ENCODE measurements around the gene COQ9. TPM values are rescaled to one million over a fixed set of nuclear protein-coding genes. Genes with fewer than 3 reads are reported as not detected.
A peak's percentile ranks its signal among the peaks of the same experiment; 100 is the strongest.

Gene COQ9
- total RNA-seq, 1 donor from 2014 or later = 32.9 TPM

- H3K27ac ChIP-seq (ENCODE audit: low read depth, low read length) = no peak overlapping the region
- no peak overlapping the region for H3K4me3 ChIP-seq (ENCODE audit: low read length in 3 of 3)
- no peaks in the 10 kb centered on the region for H3K9me3 ChIP-seq (ENCODE audit: control insufficient read depth in 3 of 3, low read length in 3 of 3)
- H3K27me3 ChIP-seq (ENCODE audit: control insufficient read depth in 3 of 3, insufficient read depth in 3 of 3, low read length in 3 of 3) = peaks cover 0 to 6% (median 6%) of the 10 kb centered on the region in 3 donors
- H3K9ac ChIP-seq (ENCODE audit: low read depth in 1 of 3, low read length in 3 of 3) = no peak overlapping the region
- H3K4me1 ChIP-seq (ENCODE audit: control insufficient read depth in 3 of 3, insufficient read depth in 3 of 3, low read length in 3 of 3) = peaks cover 15 to 30% (median 29%) of the 10 kb centered on the region in 3 donors
- no peaks in the 10 kb centered on the region for H3K36me3 ChIP-seq (ENCODE audit: control insufficient read depth in 3 of 3, insufficient read depth in 3 of 3, low read length in 3 of 3)
Measured at GRCh38 chr16:57482845-57483545, 35.7 kb downstream of the COQ9 start.

- Histone ChIP-seq H3K4me3 (ENCODE audit: low read length in 3 of 3) (no peak overlapping the region), H3K4me1 (ENCODE audit: control insufficient read depth in 3 of 3, insufficient read depth in 3 of 3, low read length in 3 of 3) (peaks cover 15 to 28% (median 26%) of the 10 kb centered on the region in 3 donors), H3K9ac (ENCODE audit: low read depth in 1 of 3, low read length in 3 of 3) (no peak overlapping the region), H3K27ac (ENCODE audit: low read depth, low read length) (no peak overlapping the region), H3K36me3 (ENCODE audit: control insufficient read depth in 3 of 3, insufficient read depth in 3 of 3, low read length in 3 of 3) (no peaks in the 10 kb centered on the region), H3K27me3 (ENCODE audit: control insufficient read depth in 3 of 3, insufficient read depth in 3 of 3, low read length in 3 of 3) (peaks cover 0 to 6% (median 6%) of the 10 kb centered on the region in 3 donors), H3K9me3 (ENCODE audit: control insufficient read depth in 3 of 3, low read length in 3 of 3) (no peaks in the 10 kb centered on the region)
Measured at GRCh38 chr16:57483725-57484514, 36.6 kb downstream of the COQ9 start.

- Histone ChIP-seq H3K9ac (ENCODE audit: low read depth in 1 of 3, low read length in 3 of 3) (no peak overlapping the region), H3K4me1 (ENCODE audit: control insufficient read depth in 3 of 3, insufficient read depth in 3 of 3, low read length in 3 of 3) (peaks cover 12 to 24% (median 23%) of the 10 kb centered on the region in 3 donors), H3K27ac (ENCODE audit: low read depth, low read length) (no peak overlapping the region), H3K9me3 (ENCODE audit: control insufficient read depth in 3 of 3, low read length in 3 of 3) (no peaks in the 10 kb centered on the region), H3K36me3 (ENCODE audit: control insufficient read depth in 3 of 3, insufficient read depth in 3 of 3, low read length in 3 of 3) (no peaks in the 10 kb centered on the region), H3K4me3 (ENCODE audit: low read length in 3 of 3) (no peak overlapping the region), H3K27me3 (ENCODE audit: control insufficient read depth in 3 of 3, insufficient read depth in 3 of 3, low read length in 3 of 3) (peaks cover 0 to 6% (median 3%) of the 10 kb centered on the region in 3 donors)
Measured at GRCh38 chr16:57484515-57485005, 37.3 kb downstream of the COQ9 start.

GRCh38 chr16:57485091-57485915, 38.0 kb downstream of the COQ9 start:
- Histone ChIP-seq H3K4me3 (ENCODE audit: low read length in 3 of 3) (peak overlapping the region; percentile 74 to 75 (median 74)), H3K9me3 (ENCODE audit: control insufficient read depth in 3 of 3, low read length in 3 of 3) (no peaks in the 10 kb centered on the region), H3K36me3 (ENCODE audit: control insufficient read depth in 3 of 3, insufficient read depth in 3 of 3, low read length in 3 of 3) (no peaks in the 10 kb centered on the region), H3K27me3 (ENCODE audit: control insufficient read depth in 3 of 3, insufficient read depth in 3 of 3, low read length in 3 of 3) (peaks cover 0 to 6% (median 2%) of the 10 kb centered on the region in 3 donors), H3K9ac (ENCODE audit: low read depth in 1 of 3, low read length in 3 of 3) (peak overlapping the region; percentile 33 to 79 (median 70)), H3K4me1 (ENCODE audit: control insufficient read depth in 3 of 3, insufficient read depth in 3 of 3, low read length in 3 of 3) (peaks cover 10 to 20% (median 19%) of the 10 kb centered on the region in 3 donors), H3K27ac (ENCODE audit: low read depth, low read length) (peak overlapping the region; percentile 40)

GRCh38 chr16:57485916-57486857, 38.9 kb downstream of the COQ9 start, which contains the start of gene DOK4:
TSS of gene DOK4 (minus strand) at chr16:57486493. CDS start at chr16:57479507, 6,986 bp downstream.
- Histone ChIP-seq H3K4me1 (ENCODE audit: control insufficient read depth in 3 of 3, insufficient read depth in 3 of 3, low read length in 3 of 3) (peaks cover 6 to 19% (median 17%) of the 10 kb centered on the region in 3 donors), H3K4me3 (ENCODE audit: low read length in 3 of 3) (peak within 1 kb of the TSS; percentile 74 to 75 (median 74)), H3K9me3 (ENCODE audit: control insufficient read depth in 3 of 3, low read length in 3 of 3) (no peaks in the 10 kb centered on the region), H3K27ac (ENCODE audit: low read depth, low read length) (peak within 1 kb of the TSS; percentile 40), H3K27me3 (ENCODE audit: control insufficient read depth in 3 of 3, insufficient read depth in 3 of 3, low read length in 3 of 3) (no peaks in the 10 kb centered on the region), H3K9ac (ENCODE audit: low read depth in 1 of 3, low read length in 3 of 3) (peak within 1 kb of the TSS; percentile 33 to 79 (median 70)), H3K36me3 (ENCODE audit: control insufficient read depth in 3 of 3, insufficient read depth in 3 of 3, low read length in 3 of 3) (no peaks in the 10 kb centered on the region)

- Histone ChIP-seq H3K27ac (ENCODE audit: low read depth, low read length) (no peak overlapping the region), H3K9ac (ENCODE audit: low read depth in 1 of 3, low read length in 3 of 3) (no peak overlapping the region), H3K36me3 (ENCODE audit: control insufficient read depth in 3 of 3, insufficient read depth in 3 of 3, low read length in 3 of 3) (no peaks in the 10 kb centered on the region)
Measured at GRCh38 chr16:57486858-57487834, 39.9 kb downstream of the COQ9 start.

GRCh38 chr16:57489229-57489628, 42.0 kb downstream of the COQ9 start:
- H3K27me3 ChIP-seq (ENCODE audit: control insufficient read depth in 3 of 3, insufficient read depth in 3 of 3, low read length in 3 of 3) = no peaks in the 10 kb centered on the region
- H3K4me3 ChIP-seq (ENCODE audit: low read length in 3 of 3) = no peak overlapping the region
- no peaks in the 10 kb centered on the region for H3K9me3 ChIP-seq (ENCODE audit: control insufficient read depth in 3 of 3, low read length in 3 of 3)
- H3K4me1 ChIP-seq (ENCODE audit: control insufficient read depth in 3 of 3, insufficient read depth in 3 of 3, low read length in 3 of 3) = peaks cover 6 to 19% (median 17%) of the 10 kb centered on the region in 3 donors
- H3K36me3 ChIP-seq (ENCODE audit: control insufficient read depth in 3 of 3, insufficient read depth in 3 of 3, low read length in 3 of 3) = no peaks in the 10 kb centered on the region
- no peak overlapping the region for H3K27ac ChIP-seq (ENCODE audit: low read depth, low read length)
- H3K9ac ChIP-seq (ENCODE audit: low read depth in 1 of 3, low read length in 3 of 3) = no peak overlapping the region

More at GRCh38 chr16:57486858-57487834, 39.9 kb downstream of the COQ9 start:
- no peaks in the 10 kb centered on the region for H3K9me3 ChIP-seq (ENCODE audit: control insufficient read depth in 3 of 3, low read length in 3 of 3)
- peaks cover 6 to 19% (median 17%) of the 10 kb centered on the region in 3 donors for H3K4me1 ChIP-seq (ENCODE audit: control insufficient read depth in 3 of 3, insufficient read depth in 3 of 3, low read length in 3 of 3)
- no peaks in the 10 kb centered on the region for H3K27me3 ChIP-seq (ENCODE audit: control insufficient read depth in 3 of 3, insufficient read depth in 3 of 3, low read length in 3 of 3)
- peak overlapping the region; percentile 54 to 66 (median 58) for H3K4me3 ChIP-seq (ENCODE audit: low read length in 3 of 3)

GRCh38 chr16:57493767-57494166, 46.5 kb downstream of the COQ9 start:
- Histone ChIP-seq H3K27me3 (ENCODE audit: control insufficient read depth in 3 of 3, insufficient read depth in 3 of 3, low read length in 3 of 3) (peaks cover 0 to 4% (median 0%) of the 10 kb centered on the region in 3 donors), H3K4me3 (ENCODE audit: low read length in 3 of 3) (no peak overlapping the region), H3K36me3 (ENCODE audit: control insufficient read depth in 3 of 3, insufficient read depth in 3 of 3, low read length in 3 of 3) (no peaks in the 10 kb centered on the region), H3K9me3 (ENCODE audit: control insufficient read depth in 3 of 3, low read length in 3 of 3) (no peaks in the 10 kb centered on the region), H3K9ac (ENCODE audit: low read depth in 1 of 3, low read length in 3 of 3) (no peak overlapping the region), H3K27ac (ENCODE audit: low read depth, low read length) (no peak overlapping the region), H3K4me1 (ENCODE audit: control insufficient read depth in 3 of 3, insufficient read depth in 3 of 3, low read length in 3 of 3) (no peaks in the 10 kb centered on the region)

All from skeletal muscle tissue (tissue), 4 donors.